GM12891 (cell line): ENCODE data around the gene CLNK.
A peak's percentile ranks its signal among the peaks of the same experiment; 100 is the strongest.

Source experiments
- DNase-seq: peaks from one replicate; pipeline ENCODE4 v3.0.0; 2011; ENCODE audit warnings: low spot score; ENCODE audit not compliant: insufficient read length
- FAIRE-seq: peaks from 2 replicates; lab custom pipeline; 2011; peaks lifted over from hg19 to GRCh38; lab: Jason Lieb, UNC
- PAX5 ChIP-seq: IDR thresholded peaks from 2 replicates; pipeline ENCODE4 v1.6.1; 2011; ENCODE audit warnings: low read length, moderate library complexity, mild to moderate bottlenecking; ENCODE audit not compliant: insufficient read depth, severe bottlenecking
- POLR2A ChIP-seq: IDR thresholded peaks from 2 replicates; pipeline ENCODE4 v1.6.1; 2011; ENCODE audit warnings: low read depth, low read length, control low read depth
- POLR2AphosphoS5 ChIP-seq: IDR thresholded peaks from 2 replicates; pipeline ENCODE4 v1.6.1; 2011; ENCODE audit warnings: low read depth, low read length, control low read depth
- POU2F2 ChIP-seq: IDR thresholded peaks from 2 replicates; pipeline ENCODE4 v1.6.1; 2011; ENCODE audit warnings: low read depth, mild to moderate bottlenecking, control low read depth, low read length, moderate library complexity
- SPI1 ChIP-seq: IDR thresholded peaks from 2 replicates; pipeline ENCODE4 v1.6.1; 2011; ENCODE audit warnings: low read depth, low read length, control low read depth
- TAF1 ChIP-seq: IDR thresholded peaks from 2 replicates; pipeline ENCODE4 v1.6.1; 2011; ENCODE audit warnings: low read depth, low read length, control low read depth

CLNK gene

DNA sequence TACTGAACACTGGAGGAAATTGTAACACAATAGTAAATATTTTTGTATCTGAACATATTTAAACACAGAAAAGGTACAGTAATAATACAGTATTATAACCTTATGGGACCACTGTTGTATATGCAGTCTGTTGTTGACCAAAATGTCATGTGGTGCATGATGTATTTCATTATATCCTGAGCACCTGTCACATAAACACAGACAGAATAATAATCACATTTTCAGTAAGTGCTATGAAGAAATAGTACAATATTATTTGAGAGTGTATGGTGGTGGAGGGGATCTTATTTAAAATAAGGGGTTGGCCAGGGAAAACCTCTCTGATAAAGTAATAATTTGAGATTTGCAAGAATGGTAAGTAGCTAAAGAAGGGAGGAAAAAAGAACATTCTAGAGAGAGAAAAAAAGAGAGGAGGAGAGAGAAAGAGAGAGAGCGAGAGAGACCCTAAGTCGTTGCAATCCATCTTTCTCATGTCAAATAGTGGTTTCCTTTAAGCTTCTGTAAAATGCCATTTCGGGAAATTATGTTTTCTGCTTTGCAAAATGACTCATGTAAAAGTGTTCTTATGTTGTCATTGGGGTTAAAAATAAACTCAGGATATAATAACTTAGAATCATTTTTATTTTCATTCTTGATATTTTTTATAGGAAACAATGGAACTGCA, 19.3 kb upstream of the CLNK start:
- DNase-seq (no peak), FAIRE-seq (no peak)
- TF ChIP-seq PAX5: no peak
- TF ChIP-seq POLR2AphosphoS5: no peak
- TF ChIP-seq POU2F2: no peak
- TF ChIP-seq SPI1: no peak
- TF ChIP-seq POLR2A: no peak
- no peak for TF ChIP-seq TAF1

- TF ChIP-seq PAX5: no peak
- no peak for TF ChIP-seq POLR2A
- no peak for TF ChIP-seq POLR2AphosphoS5
- TF ChIP-seq TAF1: no peak
- TF ChIP-seq POU2F2: no peak
- TF ChIP-seq SPI1: no peak
- FAIRE-seq (peak; percentile 38), DNase-seq (no peak)
Measured at GRCh38 chr4:10703156-10703555, 18.6 kb upstream of the CLNK start.

DNA sequence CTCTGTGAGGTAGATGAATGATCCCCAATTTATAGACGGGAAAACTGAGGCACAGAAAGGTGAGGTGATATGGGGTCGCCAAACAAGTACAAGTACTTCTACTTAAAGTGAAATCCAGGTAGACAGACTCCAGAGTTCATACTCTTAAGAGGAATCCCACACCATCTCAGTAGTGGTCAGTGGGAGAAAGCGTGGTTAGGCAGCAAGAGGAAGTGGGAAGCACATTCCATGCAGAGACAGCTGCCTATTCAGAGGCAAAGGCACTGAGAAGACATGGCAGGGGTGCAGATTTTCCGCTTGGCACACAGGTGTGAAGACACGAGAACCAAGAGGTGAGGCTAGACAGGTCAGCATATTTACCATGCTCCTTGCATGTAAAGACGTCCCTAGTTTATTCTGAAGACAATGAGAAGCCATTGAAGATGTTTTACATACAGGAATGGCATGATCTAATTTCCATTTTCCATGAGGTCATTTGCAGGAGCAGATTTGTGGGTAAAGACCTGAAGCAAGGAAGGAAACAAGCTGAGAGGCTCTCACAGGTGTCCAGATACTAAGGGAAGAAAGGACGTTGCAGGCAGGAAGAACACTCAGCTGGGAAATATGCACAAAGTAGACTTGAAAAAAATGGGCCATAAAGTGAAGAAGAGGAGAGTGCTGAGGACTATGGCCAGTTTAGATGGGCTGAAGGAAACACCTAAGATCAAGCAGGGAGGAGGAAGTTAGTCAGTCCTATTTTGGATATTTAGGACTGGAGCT, 17.3 kb upstream of the CLNK start:
- FAIRE-seq (peak; percentile 5), DNase-seq (no peak)
- TF ChIP-seq SPI1 (0 out of 2 replicates have a peak, but pooled peaks have one; percentile 21), TAF1 (no peak)

GRCh38 chr4:10701161-10701560, 16.6 kb upstream of the CLNK start:
- no peak for TF ChIP-seq POLR2A
- TF ChIP-seq TAF1: no peak
- no peak for DNase-seq
- FAIRE-seq: no peak

- DNase-seq (no peak), FAIRE-seq (no peak)
- no peak for TF ChIP-seq POU2F2
- TF ChIP-seq TAF1: no peak
- no peak for TF ChIP-seq PAX5
- no peak for TF ChIP-seq POLR2A
- TF ChIP-seq SPI1: no peak
- TF ChIP-seq POLR2AphosphoS5: no peak
Measured at GRCh38 chr4:10698172-10698571, 13.6 kb upstream of the CLNK start.

GRCh38 chr4:10697086-10697485, 12.5 kb upstream of the CLNK start:
- TF ChIP-seq POLR2AphosphoS5 (no peak), SPI1 (no peak), POLR2A (no peak), PAX5 (no peak), TAF1 (no peak), POU2F2 (no peak)
- DNase-seq (no peak), FAIRE-seq (no peak)

DNA sequence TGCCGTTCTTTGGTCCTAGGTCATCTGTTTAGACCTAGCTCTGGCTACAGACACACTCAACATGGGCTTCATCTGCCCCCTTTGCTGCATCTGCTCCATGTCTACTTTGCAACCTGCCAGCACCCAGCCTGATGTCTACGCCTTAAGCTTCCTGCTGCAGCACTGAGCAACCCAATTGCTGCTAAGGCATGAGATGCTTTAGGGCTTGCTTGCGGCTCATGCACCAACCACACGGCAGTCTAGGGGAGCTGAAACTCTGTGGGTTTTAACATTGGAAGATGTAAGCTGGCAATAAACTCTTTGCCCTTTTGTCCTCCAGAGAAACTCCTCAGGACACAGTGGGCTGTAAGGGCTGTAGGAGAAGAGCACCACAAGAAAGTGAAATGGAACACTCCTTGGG, 11.7 kb upstream of the CLNK start:
- DNase-seq (no peak), FAIRE-seq (no peak)
- TF ChIP-seq PAX5 (no peak), POLR2AphosphoS5 (no peak), TAF1 (no peak)

DNA sequence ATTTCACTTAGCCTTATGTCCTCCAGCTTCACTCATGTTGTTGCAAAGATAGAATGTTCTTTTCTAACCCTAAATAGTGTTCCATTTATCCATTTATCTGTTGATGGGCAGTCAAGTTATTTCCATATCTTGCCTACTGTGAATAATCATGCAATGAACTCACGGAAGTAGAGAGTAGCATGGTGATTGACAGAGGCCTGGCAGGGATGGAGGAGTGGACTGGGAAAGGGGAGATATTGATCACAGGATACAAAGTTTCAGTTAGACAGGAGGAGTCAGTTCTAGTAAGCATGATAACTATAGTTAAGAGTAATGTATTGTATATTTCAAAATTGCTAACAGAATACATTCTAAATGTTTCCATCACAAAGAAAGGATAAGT, 10.3 kb upstream of the CLNK start:
- DNase-seq (no peak), FAIRE-seq (no peak)
- TF ChIP-seq SPI1 (no peak), POLR2AphosphoS5 (no peak), POLR2A (no peak), POU2F2 (no peak), TAF1 (no peak), PAX5 (no peak)

DNA sequence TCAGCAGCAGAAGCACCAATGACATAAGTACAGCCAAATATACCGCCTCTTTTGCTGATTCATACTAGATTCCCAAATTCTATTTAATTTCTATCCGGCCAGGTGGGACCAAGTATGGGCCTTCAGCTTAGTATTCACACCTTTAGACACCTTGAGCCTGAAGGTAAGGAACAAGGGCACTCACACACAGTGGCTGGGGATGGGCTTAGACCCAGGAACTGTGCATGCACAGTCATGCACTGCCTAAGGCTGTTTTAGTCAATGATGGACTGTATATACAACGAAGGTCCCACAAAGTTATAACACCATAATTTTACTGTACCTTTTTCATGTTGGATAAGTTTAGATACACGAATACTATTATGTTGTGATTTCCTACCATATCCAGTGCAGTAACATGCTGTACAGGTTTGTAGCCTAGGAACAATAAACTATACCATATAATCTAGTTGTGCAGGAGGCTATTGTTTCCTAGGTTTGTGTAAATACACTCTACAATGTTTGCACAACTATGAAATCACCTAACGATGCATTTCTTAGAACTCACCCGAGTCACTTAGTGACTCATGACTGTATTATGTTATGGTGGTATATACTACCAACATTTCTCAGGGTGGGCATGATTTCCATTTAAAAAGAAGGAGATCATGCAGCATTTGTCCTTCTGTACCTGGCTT, 9.7 kb upstream of the CLNK start:
- FAIRE-seq (peak; percentile 71), DNase-seq (no peak)
- no peak for TF ChIP-seq TAF1
- no peak for TF ChIP-seq SPI1
- TF ChIP-seq POU2F2: no peak
- no peak for TF ChIP-seq POLR2AphosphoS5
- no peak for TF ChIP-seq PAX5
- TF ChIP-seq POLR2A: no peak

GRCh38 chr4:10691651-10692050, 7.1 kb upstream of the CLNK start:
- FAIRE-seq (no peak), DNase-seq (no peak)
- no peak for TF ChIP-seq TAF1
- no peak for TF ChIP-seq POU2F2
- no peak for TF ChIP-seq SPI1
- TF ChIP-seq POLR2AphosphoS5: no peak
- TF ChIP-seq POLR2A: no peak
